ENCODE data around the gene DDX3X.

DNA sequence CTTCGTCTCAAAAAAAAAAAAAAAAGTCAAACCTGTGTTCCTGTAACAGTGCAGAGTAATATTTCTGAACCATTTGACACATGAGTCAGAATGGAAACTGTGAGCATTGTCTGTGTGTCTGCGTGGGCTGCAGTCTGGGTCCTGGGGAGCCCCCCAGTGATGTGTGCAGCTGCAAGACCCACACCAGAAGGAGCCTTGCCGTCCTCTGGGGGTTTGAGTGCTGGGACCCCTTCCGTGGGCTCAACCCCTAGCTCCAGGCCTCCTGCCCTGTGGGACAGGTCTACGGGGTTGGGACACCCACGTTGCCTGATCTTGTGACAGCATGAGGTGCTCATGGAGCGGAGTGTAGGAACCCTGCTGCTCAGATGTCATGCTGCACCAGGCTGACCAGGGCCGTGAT lies 43.7 kb downstream of the DDX3X start:
- TF ChIP-seq, protein P1, sequence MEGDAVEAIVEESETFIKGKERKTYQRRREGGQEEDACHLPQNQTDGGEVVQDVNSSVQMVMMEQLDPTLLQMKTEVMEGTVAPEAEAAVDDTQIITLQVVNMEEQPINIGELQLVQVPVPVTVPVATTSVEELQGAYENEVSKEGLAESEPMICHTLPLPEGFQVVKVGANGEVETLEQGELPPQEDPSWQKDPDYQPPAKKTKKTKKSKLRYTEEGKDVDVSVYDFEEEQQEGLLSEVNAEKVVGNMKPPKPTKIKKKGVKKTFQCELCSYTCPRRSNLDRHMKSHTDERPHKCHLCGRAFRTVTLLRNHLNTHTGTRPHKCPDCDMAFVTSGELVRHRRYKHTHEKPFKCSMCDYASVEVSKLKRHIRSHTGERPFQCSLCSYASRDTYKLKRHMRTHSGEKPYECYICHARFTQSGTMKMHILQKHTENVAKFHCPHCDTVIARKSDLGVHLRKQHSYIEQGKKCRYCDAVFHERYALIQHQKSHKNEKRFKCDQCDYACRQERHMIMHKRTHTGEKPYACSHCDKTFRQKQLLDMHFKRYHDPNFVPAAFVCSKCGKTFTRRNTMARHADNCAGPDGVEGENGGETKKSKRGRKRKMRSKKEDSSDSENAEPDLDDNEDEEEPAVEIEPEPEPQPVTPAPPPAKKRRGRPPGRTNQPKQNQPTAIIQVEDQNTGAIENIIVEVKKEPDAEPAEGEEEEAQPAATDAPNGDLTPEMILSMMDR (IDR thresholded peaks at IDR 0.05; ENCODE audit: insufficient read depth, low read length) = no peak
- TF ChIP-seq GABPA (IDR thresholded peaks at IDR 0.05; ENCODE audit: low read depth) (no peak), POLR2AphosphoS5 (IDR thresholded peaks at IDR 0.05; ENCODE audit: low read depth) (no peak)

Measured in HL-60 (cell line).